Neural progenitor cell (in vitro differentiated cells): Measurements from ENCODE around the gene ITGBL1. TPM values are rescaled to one million over a fixed set of nuclear protein-coding genes. Genes with fewer than 3 reads are reported as not detected.

Source experiments
- DNase-seq: peaks from one replicate; pipeline ENCODE4 v3.0.0-alpha.2; 2016; ENCODE audit warnings: low spot score
- H2AFZ ChIP-seq: fragments of 200-600 bp; sonication (generic); replicated peaks from 2 replicates; pipeline ENCODE4 v1.6.1; 2016; ENCODE audit warnings: antibody characterized with exemption
- H3F3A ChIP-seq: fragments of 200-600 bp; sonication (generic); 2 replicates; pipeline ENCODE4 v1.6.1; 2016; ENCODE audit warnings: antibody characterized with exemption, low read depth
- H3K27ac ChIP-seq: fragments of 200-600 bp; sonication (generic); 2 replicates; pipeline ENCODE4 v1.5.1; 2016; ENCODE audit warnings: mild to moderate bottlenecking
- H3K27me3 ChIP-seq: fragments of 200-600 bp; sonication (generic); 2 replicates; pipeline ENCODE4 v1.6.1; 2016; ENCODE audit warnings: mild to moderate bottlenecking, moderate library complexity
- H3K36me3 ChIP-seq: fragments of 200-600 bp; sonication (generic); 2 replicates; pipeline ENCODE4 v1.5.1; 2016
- H3K4me1 ChIP-seq: fragments of 200-600 bp; sonication (generic); 2 replicates; pipeline ENCODE4 v1.6.1; 2016; ENCODE audit warnings: mixed run types
- H3K4me2 ChIP-seq: fragments of 200-600 bp; sonication (generic); 2 replicates; pipeline ENCODE4 v1.6.1; 2016
- H3K4me3 ChIP-seq: fragments of 200-600 bp; sonication (generic); 2 replicates; pipeline ENCODE4 v1.5.1; 2016
- H3K79me2 ChIP-seq: fragments of 200-600 bp; sonication (generic); 2 replicates; pipeline ENCODE4 v1.6.1; 2016; ENCODE audit warnings: low read depth
- H3K9ac ChIP-seq: fragments of 200-600 bp; sonication (generic); 2 replicates; pipeline ENCODE4 v1.6.1; 2016
- H3K9me3 ChIP-seq: fragments of 200-600 bp; sonication (generic); 2 replicates; pipeline ENCODE4 v1.5.1; 2016; ENCODE audit warnings: low read depth
- H4K20me1 ChIP-seq: fragments of 200-600 bp; sonication (generic); 2 replicates; pipeline ENCODE4 v1.6.1; 2016; ENCODE audit warnings: low read depth
- H3K27ac Mint-ChIP-seq: 3 replicates; pipeline ENCODE4 v1.8.0; 2021; ENCODE audit warnings: mixed read lengths
- H3K27me3 Mint-ChIP-seq: 2 replicates; pipeline ENCODE4 v1.8.0; 2022; ENCODE audit warnings: low read depth, mild to moderate bottlenecking, inconsistent platforms, moderate library complexity, mixed read lengths; ENCODE audit not compliant: insufficient read depth
- H3K36me3 Mint-ChIP-seq: 3 replicates; pipeline ENCODE4 v1.8.0; 2021; ENCODE audit warnings: mixed read lengths
- H3K4me1 Mint-ChIP-seq: 3 replicates; pipeline ENCODE4 v1.8.0; 2021; ENCODE audit warnings: mixed read lengths
- H3K4me3 Mint-ChIP-seq: 3 replicates; pipeline ENCODE4 v1.8.0; 2021; ENCODE audit warnings: mild to moderate bottlenecking, moderate library complexity, mixed read lengths
- H3K9me3 Mint-ChIP-seq: 3 replicates; pipeline ENCODE4 v1.8.0; 2020; ENCODE audit warnings: mixed read lengths
- CTCF ChIP-seq: fragments of 200-600 bp; sonication (generic); IDR thresholded peaks from 2 replicates; pipeline ENCODE4 v1.5.1; 2017; ENCODE audit warnings: antibody characterized with exemption, mild to moderate bottlenecking
- EZH2 ChIP-seq: fragments of 200-600 bp; sonication (generic); IDR thresholded peaks from 2 replicates; pipeline ENCODE4 v1.6.1; 2017; ENCODE audit warnings: antibody characterized with exemption, mild to moderate bottlenecking, moderate library complexity
- EZH2phosphoT487 ChIP-seq: fragments of 200-600 bp; sonication (generic); IDR thresholded peaks from 2 replicates; pipeline ENCODE4 v1.6.1; 2017; ENCODE audit warnings: antibody characterized with exemption
- total RNA-seq: library from RNA; depleted of rRNA; stranded (reverse); fragments of >200 nt; gene quantifications from 2 replicates; pipeline ENCODE4 v1.2.3, GENCODE V29; 2015; ENCODE audit warnings: low replicate concordance

The ITGBL1 gene
- total RNA-seq, 1 donor from 2014 or later: not detected

GRCh38 chr13:101490406-101491015 is 38.0 kb downstream of the ITGBL1 start:
- no peak overlapping the region for H3K27ac ChIP-seq
- H3K4me1 ChIP-seq: peaks cover 4% of the 10 kb centered on the region
- H3K79me2 ChIP-seq: no peaks in the 10 kb centered on the region
- no peaks in the 10 kb centered on the region for H3K9me3 Mint-ChIP-seq
- peak; percentile 34 for DNase-seq
- H3F3A ChIP-seq: no peaks in the 10 kb centered on the region
- no peaks in the 10 kb centered on the region for H4K20me1 ChIP-seq
- no peak overlapping the region for H3K9ac ChIP-seq
- no peaks in the 10 kb centered on the region for H3K36me3 Mint-ChIP-seq
- H3K9me3 ChIP-seq: no peaks in the 10 kb centered on the region
- H3K36me3 ChIP-seq: no peaks in the 10 kb centered on the region
- H3K27me3 Mint-ChIP-seq: no peaks in the 10 kb centered on the region
- H3K27ac Mint-ChIP-seq: no peak overlapping the region
- H3K4me2 ChIP-seq: no peak overlapping the region
- H2AFZ ChIP-seq: no peak overlapping the region
- H3K27me3 ChIP-seq: no peaks in the 10 kb centered on the region
- no peaks in the 10 kb centered on the region for H3K4me1 Mint-ChIP-seq
- TF ChIP-seq CTCF (no peak), EZH2phosphoT487 (peak; percentile 44), EZH2 (no peak)
- no peak overlapping the region for H3K4me3 ChIP-seq
- H3K4me3 Mint-ChIP-seq: no peak overlapping the region

GRCh38 chr13:101492251-101492910 is 39.9 kb downstream of the ITGBL1 start:
- Histone ChIP-seq H3F3A (no peaks in the 10 kb centered on the region), H2AFZ (no peak overlapping the region), H3K4me3 (no peak overlapping the region), H4K20me1 (no peaks in the 10 kb centered on the region), H3K27ac (no peak overlapping the region), H3K79me2 (no peaks in the 10 kb centered on the region), H3K9me3 (no peaks in the 10 kb centered on the region), H3K4me2 (no peak overlapping the region), H3K9ac (no peak overlapping the region), H3K4me1 (peaks cover 4% of the 10 kb centered on the region), H3K27me3 (no peaks in the 10 kb centered on the region), H3K36me3 (no peaks in the 10 kb centered on the region)
- DNase-seq: peak; percentile 34
- H3K4me1 Mint-ChIP-seq: no peaks in the 10 kb centered on the region
- no peaks in the 10 kb centered on the region for H3K27me3 Mint-ChIP-seq
- no peak overlapping the region for H3K27ac Mint-ChIP-seq
- no peak for TF ChIP-seq EZH2phosphoT487
- no peak for TF ChIP-seq EZH2
- no peak for TF ChIP-seq CTCF
- no peaks in the 10 kb centered on the region for H3K9me3 Mint-ChIP-seq
- no peak overlapping the region for H3K4me3 Mint-ChIP-seq
- H3K36me3 Mint-ChIP-seq: no peaks in the 10 kb centered on the region

GRCh38 chr13:101493541-101493940 is 41.1 kb downstream of the ITGBL1 start:
- H3K27me3 ChIP-seq: no peaks in the 10 kb centered on the region
- no peak overlapping the region for H2AFZ ChIP-seq
- Mint-ChIP-seq H3K9me3 (no peaks in the 10 kb centered on the region), H3K4me1 (no peaks in the 10 kb centered on the region), H3K36me3 (no peaks in the 10 kb centered on the region), H3K27ac (no peak overlapping the region), H3K4me3 (no peak overlapping the region), H3K27me3 (no peaks in the 10 kb centered on the region)
- no peaks in the 10 kb centered on the region for H3F3A ChIP-seq
- no peaks in the 10 kb centered on the region for H3K36me3 ChIP-seq
- no peak overlapping the region for H3K4me2 ChIP-seq
- H3K4me3 ChIP-seq: no peak overlapping the region
- no peak overlapping the region for H3K9ac ChIP-seq
- DNase-seq: no peak
- H3K4me1 ChIP-seq: peaks cover 4% of the 10 kb centered on the region
- H3K9me3 ChIP-seq: no peaks in the 10 kb centered on the region
- TF ChIP-seq EZH2: no peak
- TF ChIP-seq EZH2phosphoT487: no peak
- TF ChIP-seq CTCF: no peak
- H3K79me2 ChIP-seq: no peaks in the 10 kb centered on the region
- no peak overlapping the region for H3K27ac ChIP-seq
- no peaks in the 10 kb centered on the region for H4K20me1 ChIP-seq
